ENCODE data around the gene ACTR8.

ACTR8 gene

DNA sequence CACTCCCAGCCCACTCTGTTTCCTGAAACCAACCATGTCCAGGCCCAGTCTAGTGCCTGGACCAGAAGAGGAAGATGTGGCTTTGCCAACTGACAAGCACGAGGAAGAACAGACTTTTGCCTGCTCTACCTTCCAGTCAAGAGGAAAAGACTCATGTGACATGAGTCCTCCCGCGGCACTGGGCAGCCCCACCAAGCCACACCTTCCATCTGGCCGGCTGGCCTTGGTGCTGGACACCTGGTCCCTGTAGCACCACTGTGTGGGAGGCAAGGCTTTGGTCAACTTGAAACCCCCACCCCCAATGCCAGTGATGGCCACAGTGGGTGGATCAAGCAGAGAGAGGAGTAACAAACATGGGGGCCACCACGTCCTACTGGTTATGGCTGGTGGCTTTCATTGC is 48.3 kb downstream of the ACTR8 start:
- TF ChIP-seq, protein P1, sequence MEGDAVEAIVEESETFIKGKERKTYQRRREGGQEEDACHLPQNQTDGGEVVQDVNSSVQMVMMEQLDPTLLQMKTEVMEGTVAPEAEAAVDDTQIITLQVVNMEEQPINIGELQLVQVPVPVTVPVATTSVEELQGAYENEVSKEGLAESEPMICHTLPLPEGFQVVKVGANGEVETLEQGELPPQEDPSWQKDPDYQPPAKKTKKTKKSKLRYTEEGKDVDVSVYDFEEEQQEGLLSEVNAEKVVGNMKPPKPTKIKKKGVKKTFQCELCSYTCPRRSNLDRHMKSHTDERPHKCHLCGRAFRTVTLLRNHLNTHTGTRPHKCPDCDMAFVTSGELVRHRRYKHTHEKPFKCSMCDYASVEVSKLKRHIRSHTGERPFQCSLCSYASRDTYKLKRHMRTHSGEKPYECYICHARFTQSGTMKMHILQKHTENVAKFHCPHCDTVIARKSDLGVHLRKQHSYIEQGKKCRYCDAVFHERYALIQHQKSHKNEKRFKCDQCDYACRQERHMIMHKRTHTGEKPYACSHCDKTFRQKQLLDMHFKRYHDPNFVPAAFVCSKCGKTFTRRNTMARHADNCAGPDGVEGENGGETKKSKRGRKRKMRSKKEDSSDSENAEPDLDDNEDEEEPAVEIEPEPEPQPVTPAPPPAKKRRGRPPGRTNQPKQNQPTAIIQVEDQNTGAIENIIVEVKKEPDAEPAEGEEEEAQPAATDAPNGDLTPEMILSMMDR (IDR thresholded peaks at IDR 0.05; ENCODE audit: low read depth, low read length): no peak
- no peak overlapping the region for H3K4me3 ChIP-seq (ENCODE audit: low read depth, low read length)

DNA sequence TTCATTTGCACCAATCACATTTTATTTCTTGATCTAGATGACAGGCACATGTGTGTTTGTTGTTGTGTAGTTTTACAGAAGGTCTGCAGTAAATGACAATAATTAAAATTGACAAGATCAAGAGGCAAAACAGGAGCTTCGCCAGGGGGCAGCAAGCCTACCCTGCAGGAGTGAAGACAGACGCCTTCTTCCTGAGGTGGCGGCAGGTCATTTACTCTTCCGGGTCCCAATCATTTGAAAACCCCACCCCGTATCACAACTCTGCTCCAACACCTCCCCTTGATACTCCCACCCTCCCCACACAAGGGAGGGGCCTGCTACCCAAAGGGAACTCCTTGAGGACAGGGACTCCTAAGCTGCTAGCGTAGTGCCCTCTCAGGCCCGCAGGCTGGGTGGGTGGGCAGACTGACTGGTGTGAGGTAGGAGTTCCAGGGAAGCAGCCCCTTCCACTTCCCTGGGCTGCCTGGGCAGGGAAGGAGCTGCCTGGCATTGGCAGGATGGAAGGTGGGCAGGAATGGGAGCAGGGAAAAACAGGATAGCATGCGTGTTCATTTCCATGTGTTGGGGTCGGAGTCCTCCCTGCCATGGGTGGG is 48.8 kb downstream of the ACTR8 start:
- TF ChIP-seq, protein P1 (IDR thresholded peaks at IDR 0.05; ENCODE audit: low read depth, low read length): no peak
- H3K4me3 ChIP-seq (ENCODE audit: low read depth, low read length): no peak overlapping the region

DNA sequence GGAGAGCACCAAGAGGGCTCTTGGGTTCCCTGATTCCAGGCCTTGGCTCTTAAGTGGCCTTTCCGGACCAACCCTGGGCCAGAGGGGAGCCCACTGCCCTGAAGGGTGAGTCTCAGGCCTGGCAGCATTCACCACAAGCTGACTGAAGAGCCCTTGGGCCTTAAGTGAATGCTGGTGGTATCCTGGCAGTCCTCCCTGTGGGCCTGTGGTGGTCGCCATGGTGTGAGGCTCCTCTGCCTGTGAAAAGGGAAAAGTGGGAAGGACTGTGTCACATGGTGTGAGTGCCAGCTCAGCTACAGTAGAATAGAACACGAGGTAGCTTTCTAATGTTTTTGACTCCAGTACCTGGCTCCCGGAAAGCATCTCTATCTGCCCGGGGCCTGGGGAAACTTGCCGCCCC is 51.0 kb downstream of the ACTR8 start:
- H3K4me3 ChIP-seq (ENCODE audit: low read depth, low read length): no peak overlapping the region
- TF ChIP-seq, protein P1 (IDR thresholded peaks at IDR 0.05; ENCODE audit: low read depth, low read length): no peak

DNA sequence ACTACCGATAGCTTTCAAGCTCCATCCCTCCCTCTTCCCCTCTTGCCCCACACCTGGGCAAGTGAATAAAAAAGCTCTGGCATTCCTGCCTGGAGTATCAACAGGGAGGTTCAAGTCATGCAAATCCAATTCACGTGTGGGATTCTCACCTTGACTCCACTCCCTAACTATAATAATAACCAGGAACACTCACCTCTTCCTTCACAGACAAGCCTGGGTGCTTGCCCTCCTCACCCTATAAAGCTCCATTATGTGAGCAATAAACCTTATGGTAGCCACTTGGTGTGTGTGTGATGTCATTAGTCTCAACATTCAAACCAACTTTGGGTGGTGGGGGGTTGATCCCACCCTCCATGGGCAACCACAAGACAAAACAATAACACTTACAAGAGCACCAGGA is 52.3 kb downstream of the ACTR8 start:
- H3K4me3 ChIP-seq (ENCODE audit: low read depth, low read length): no peak overlapping the region
- TF ChIP-seq, protein P1 (IDR thresholded peaks at IDR 0.05; ENCODE audit: low read depth, low read length): no peak

DNA sequence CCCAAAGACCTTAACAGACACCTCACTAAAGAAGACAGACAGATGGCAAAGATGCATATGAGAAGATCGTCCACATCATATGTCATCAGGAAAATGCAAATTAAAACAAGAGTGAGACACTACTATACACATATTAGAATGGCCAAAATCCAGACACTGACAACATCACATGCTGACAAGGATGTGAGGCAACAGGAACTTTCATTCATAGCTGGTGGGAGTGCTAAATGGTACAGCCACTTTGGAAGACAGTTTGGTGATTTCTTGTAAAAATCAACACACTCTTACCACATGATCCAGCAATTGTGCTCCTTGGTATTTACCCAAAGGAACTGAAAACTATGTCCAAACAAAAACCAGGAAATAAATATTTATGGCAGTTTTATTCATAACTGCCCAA is 53.4 kb downstream of the ACTR8 start:
- TF ChIP-seq, protein P1 (IDR thresholded peaks at IDR 0.05; ENCODE audit: low read depth, low read length): no peak

DNA sequence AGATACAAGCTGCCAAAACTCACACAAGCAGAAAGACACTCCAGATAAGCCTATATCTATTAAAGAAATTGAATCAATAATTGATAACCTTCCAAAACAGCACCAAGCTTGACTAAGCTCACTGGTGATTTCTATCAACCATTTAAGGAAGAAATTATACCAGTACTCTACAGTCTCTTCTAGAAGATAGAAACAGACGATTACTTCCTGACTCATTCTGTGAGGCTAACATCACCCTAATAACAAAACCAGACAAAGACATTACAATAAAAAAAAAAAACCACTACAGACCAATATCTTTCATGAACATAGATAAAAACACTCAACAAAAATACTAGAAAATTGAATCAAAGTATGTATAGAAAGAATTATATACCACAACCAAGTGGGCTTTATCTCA is 55.9 kb downstream of the ACTR8 start:
- H3K4me3 ChIP-seq (ENCODE audit: low read depth, low read length): no peak overlapping the region
- TF ChIP-seq, protein P1 (IDR thresholded peaks at IDR 0.05; ENCODE audit: low read depth, low read length): no peak

More for the DNA sequence above, 53.4 kb downstream of the ACTR8 start:
- no peak overlapping the region for H3K4me3 ChIP-seq (ENCODE audit: low read depth, low read length)

DNA sequence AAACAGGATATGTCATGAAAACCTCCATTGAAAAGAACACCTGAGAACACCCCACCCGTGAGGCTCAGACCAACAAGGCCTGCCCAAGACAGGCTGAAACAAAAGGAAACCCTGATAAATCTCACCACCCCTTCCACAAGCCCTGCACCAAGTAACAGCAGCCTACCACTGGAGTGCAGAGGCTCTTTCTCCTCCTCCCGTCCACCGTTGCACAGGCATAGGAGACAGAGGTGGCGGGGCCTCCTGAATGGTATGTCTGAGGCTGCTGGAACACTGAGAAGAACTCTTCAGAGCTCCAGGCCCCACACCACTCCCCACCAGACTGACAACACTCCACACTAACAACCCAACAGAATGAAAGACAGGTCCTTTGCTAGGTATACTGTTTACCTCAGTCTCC is 57.2 kb downstream of the ACTR8 start:
- TF ChIP-seq, protein P1 (IDR thresholded peaks at IDR 0.05; ENCODE audit: low read depth, low read length): no peak
- H3K4me3 ChIP-seq (ENCODE audit: low read depth, low read length): no peak overlapping the region
